ENCODE data around the gene GPR34.
"Not testable (repeated sequence)": the region's sequence is repeated elsewhere in the genome, so short reads cannot be mapped to it uniquely, and the experiment has no call there.

GPR34 gene

DNA sequence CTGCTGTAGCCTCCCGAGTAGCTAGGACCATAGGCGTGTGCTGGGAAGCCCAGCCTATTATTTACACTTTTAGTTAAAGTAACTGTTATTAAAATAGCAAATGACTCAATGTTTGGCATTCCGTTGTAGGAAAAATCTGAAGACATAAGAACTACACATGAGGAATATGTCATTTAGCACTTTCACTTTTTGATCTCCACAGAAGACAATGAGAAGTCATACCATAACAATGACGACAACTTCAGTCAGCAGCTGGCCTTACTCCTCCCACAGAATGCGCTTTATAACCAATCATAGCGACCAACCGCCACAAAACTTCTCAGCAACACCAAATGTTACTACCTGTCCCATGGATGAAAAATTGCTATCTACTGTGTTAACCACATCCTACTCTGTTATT is 6.7 kb downstream of the GPR34 start:
- no peak for DNase-seq (ENCODE audit: low spot score)

DNA sequence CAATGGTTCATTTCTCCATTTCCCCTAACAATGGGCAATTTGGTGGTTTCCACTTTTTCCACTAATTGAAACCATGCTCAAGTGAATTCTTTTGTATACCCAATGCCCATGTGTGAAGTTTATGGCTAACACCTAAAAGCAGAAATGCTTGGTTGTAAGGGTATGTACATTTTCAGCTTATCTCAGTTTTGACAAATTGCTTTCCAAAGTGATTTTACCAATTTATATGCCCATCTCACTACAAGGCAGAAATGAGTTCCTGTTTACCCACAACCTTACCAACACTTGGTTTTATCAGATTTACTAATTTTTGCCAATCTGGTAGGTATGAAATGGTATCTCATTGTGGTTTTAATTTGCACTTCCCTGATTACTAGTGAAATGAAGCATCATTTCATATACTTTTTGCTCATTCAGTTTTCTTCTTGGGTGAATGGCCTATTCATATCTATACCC is 14.8 kb downstream of the GPR34 start:
- DNase-seq (ENCODE audit: low spot score), result no peak

DNA sequence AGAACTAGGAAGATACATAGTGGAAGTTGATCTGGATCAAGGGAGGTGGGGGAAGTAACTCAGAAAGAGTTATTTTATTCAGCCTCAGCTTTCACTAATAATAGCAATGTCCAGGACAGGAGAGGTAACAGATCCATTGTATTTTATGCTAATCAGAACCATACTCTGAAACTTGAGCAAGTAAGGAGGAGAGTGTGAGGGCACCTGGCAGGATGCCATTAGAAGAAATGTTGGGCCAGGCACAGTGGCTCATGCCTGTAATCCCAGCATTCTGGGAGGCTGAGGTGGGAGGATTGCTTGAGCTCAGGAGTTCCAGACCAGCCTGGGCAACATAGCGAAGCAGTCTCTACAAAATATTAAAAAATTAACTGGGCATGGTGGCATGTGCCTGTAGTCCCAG is 16.3 kb downstream of the GPR34 start:
- DNase-seq (ENCODE audit: low spot score), result no peak

DNA sequence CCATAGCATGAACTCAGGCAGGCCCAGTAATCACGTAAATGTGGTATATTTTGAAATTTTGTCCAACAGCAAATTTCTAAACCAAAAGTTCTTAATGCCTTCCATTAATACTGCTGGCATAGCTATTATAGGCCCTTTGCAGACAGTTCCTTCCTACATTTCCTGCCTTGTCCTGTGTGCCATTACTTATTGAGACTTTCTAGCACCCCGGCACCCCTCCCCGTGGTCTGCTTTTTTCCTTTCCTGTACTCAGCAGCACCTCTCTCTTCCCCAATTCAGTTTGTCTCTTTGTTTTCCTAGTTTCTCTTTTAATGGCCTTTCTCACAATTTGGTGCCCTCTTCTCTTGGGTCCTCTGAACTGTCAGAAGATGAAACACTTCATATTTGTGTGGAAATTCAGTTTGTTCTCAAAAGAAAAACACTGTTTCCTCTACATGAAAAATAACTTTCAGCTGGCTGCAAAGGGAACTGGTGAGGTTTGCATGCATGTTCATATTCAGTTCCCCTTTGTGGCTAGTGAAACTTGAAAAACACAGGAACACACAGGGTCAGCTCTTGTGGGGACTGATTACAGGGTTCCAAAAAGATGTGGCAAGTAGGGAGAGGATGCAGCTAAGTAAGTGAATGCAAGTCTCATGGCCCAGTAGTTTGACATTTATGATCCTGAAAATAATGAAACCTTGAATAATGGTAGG is 17.1 kb downstream of the GPR34 start:
- DNase-seq (ENCODE audit: low spot score), result no peak

DNA sequence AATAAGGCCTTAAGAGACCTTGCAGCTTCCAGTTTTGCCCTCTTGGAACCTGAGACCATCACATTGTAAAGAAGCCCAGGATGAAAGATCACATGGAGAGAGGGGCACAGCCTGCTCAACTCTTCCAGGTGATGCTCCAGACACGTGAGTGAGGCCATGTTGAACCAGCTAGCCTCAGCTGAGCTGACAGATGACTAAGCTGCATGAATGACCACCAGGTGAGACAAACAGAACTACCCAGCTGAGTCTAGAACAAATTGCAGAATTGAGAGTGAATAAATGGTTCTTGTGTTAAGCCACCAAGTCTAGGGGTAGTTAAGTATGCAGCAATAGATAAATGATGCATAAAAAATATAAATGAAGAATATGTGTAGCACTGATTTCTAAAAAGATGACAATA is 18.4 kb downstream of the GPR34 start:
- no peak for DNase-seq (ENCODE audit: low spot score)

DNA sequence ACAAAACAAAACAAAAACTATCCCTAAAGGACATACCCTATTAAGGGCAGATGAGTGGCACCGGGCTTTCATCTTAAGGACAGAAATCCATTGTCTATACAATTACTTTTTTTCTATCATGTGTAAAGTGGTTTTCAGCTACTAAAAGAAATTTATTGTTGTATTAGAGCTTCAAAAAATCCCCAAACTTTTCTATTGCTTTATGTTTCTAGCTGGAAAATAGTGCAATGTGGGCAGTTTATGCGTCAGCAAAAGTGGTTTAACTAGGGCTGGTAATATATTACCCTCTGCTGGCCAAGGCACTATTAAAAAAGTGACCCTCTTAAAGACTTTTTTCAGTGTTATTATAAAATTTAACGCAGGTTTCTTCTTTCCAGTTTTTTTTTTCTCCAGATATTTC is 19.7 kb downstream of the GPR34 start:
- no peak for DNase-seq (ENCODE audit: low spot score)

DNA sequence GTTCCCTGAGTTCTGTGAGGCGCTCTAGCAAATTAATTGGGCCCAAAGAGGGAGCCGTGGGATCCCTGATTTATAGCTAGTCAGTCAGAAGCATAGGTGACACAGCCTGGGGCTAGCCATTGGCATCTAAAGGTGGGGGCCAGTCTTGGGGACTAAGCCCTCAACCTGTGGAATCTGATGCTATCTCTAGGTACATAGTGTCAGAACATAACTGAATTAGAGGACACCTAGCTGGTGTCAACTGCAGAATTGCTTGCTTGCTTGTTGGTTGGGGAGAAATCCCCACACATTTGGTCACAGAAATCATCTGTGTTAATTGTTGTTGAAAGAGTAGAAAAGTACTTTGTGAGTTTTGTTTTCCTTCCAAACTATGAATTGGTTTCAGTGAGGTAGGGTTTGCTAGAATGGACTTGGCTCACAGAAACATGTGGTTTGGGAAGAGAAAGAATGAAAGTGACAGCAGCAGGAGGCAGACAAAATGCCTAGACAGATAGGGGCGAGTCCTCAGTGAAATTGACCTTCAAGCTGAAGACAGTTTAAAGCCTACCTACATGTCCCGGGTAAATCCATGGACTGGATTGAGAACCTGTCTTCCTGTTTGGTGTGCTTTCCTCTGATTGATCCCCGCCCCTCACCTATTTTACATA is 22.4 kb downstream of the GPR34 start:
- DNase-seq (ENCODE audit: low spot score), result no peak

DNA sequence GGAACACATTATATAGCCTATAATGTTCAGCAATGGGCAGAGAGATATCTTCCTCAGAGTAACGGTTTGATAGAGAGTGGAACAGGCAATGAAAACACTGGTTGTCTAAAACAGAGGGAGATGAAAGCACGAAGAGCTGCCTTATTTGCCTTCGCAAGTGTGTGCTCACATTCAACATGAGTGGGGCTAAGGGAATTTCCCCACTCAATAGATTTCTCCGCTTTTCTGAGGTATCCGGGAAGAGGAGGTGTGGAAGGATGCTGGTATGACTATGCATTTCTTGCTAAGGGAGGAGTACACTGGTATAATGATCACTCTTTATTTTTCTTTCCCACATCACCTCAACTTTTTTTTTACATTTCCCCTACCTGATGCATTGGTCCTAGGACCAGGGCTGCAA is 27.4 kb downstream of the GPR34 start:
- no peak for DNase-seq (ENCODE audit: low spot score)

DNA sequence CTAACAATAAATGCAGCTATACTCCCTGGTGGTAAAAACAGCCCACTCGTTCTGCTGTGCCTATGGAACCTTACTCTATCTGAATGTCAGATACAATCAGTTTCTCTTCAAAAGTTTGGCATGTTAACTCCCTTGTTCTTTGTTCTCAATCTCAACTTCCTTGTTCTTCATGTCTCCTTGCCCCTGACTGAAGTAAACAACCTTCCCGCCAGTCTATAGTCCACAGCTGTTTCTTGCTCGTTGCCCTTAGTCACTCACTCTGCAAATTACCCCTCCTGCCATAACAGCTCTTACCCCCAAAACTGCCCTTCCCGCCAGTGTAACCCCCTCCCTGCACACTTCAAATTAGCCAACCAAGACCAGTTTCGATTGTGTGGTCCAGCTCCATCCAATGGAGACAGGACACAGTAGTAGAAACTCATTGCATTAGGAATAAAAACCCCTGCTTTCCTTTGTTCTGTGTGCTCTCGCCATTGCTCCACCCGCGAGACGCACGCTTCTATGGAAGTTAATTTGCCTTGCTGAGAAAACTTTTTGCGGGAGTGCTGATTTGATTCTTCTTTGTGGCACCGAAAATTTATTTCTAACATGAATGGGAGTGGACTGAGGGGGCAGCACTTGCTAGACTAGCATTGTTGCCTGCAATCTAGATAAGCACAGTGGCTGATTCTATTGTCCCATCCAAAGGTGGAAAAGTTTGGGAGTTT is 28.1 kb downstream of the GPR34 start:
- no peak for DNase-seq (ENCODE audit: low spot score)

DNA sequence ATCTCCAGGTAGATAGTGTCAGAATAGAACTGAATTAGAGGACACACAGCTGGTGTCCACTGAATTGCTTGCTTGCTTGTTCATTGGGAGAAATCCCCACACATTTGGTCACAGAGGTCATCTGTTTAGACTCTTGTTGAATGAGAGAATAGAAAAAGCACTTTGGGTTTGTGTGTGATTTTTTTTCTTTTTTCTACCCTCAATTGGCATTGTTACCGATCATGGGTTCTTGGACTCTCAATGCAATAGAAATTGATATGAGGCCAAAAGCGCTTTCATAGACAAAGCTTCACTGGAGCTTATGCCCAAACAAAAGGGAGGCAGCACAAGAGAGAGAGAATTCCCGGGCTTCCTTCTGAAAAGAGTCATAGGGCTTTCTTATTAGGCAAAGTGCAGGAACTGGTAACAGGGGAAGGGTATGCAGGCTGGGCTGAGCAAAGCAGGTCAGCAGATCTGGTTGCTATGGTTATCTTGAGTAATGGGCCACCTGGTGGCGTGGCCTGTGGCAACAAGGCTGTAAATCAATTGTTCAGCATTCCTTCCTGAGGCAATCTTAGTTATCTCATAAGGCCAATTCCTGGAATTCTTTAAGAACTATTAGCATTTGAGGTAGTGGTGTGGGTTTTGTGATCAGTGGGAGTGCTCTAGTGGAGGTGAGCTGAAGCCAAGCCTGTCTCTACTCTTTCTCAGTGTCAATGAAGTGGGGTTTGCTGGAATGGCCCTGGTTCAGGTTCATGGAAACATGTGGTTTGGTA is 29.9 kb downstream of the GPR34 start:
- peak; percentile 79 for DNase-seq (ENCODE audit: low spot score)

DNA sequence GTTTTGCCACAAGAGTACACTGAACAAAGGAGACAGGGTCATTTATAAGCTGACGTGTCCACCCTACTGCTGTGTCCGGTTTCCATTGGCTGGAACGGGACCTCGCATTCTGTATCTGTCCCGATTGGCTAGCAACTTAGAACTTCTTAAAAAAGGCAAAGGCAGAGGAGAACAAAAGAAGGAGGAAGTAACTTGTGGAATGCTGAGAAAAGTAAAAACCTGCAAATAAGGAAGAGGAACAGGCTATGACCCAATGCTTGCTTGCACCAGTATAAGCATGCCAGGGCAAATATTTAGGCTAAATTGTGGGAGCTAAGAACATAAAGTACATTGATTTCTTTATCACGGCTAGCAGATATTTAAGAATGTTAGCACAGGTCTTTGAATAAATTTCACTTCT is 30.8 kb downstream of the GPR34 start:
- not testable (repeated sequence) for DNase-seq (ENCODE audit: low spot score)

DNA sequence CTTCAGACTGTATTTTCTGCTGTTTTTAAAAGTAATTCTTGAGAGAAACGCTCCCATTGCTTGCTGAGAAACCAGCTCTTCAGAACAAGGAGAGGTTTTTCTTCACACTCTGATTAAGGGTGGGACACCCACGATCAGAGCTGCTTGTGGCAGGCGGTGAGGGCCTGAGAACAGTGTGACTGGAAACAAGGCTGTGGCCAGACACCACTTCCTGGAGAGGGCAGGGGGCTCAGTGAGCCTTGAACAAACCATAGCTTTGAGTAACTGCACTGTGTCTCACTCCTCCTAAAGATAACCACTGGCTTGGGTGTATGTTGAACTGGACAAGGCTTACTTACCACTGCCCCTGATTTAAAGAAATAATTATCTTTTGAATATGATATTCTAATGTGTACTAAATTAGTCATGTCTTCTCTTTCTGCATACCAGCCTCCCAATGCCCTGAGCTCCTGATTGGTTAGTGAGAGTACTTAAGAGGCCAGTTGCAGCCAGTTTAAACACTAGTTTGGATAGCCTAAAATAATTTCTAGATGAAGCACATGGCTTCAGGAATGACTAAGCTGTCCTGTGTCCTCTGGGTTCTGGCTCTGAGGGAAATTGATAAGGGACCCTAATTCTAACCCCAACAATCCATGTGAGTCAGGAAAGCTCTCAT is 31.5 kb downstream of the GPR34 start:
- no peak for DNase-seq (ENCODE audit: low spot score)

DNA sequence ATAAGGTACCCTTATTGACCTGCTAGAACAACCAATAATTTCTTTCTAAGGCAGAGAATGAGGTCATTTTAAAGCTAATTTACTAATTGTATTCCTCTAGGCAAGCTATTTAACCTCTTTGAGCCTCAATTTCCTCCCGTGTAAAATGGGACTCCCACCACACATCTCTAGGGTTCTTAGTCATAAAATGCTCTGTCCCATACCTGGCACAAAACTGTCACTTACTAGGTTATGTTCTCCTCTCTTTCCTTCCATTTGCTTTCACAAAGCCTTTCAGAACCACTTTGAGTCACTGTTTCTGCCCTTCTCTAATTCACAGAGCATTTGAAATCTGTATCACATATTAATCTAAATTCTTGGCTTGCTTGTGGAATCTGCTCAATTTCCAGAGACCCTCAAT is 32.8 kb downstream of the GPR34 start:
- no peak for DNase-seq (ENCODE audit: low spot score)

DNA sequence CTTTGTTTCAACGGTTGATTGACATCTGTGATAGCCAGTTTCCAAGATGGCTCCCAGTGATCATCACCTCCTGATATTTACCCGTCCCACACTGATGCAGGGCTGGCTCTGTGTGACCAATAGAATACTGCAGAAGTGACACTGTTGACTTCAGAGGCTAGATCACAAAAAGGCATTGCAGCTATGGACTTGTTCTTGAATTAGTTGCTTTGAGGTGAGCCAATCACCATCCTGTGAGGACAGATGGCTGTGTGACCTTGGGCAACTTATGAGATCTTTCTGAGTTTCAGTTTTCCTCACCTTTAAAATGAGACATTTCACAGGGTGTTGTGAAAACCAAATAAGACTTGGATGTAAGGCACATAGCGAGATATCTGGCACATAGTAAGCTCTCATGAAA is 33.4 kb downstream of the GPR34 start:
- DNase-seq (ENCODE audit: low spot score), result no peak

DNA sequence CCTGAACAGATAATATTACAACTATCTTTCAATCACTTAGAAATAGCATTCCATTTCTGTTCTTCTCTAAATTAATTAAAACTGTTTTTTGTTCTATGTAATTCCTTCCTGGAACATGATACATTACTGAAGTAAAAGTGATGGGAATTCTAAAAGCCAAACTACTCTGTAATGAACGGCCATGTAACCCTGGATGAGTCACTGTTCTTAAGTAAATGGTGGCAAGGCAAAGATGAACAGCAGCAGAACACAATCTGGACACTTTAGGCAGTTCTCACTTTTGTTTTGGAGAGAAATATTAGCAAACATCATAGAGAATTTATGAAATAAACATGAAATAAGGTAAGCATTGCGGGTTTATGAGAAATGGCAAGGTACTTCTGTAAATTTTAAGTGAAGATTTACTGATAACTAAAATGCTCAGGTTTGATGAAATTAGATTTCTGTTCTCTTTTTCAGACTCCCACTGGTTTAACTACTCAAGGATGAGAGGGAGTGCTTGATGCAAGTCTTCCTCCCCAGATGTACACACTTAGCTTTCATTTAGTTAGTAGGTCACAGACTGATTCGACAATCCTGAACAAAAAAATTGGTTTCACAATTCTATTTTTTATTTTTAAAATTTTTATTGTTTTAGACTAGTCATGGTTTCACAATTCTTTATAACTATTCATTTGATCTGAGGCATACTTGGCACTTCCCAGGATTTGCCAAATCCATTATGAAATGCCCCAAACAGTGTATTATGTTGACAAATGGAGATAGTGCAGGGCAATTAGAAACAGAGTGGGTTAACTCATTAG is 34.2 kb downstream of the GPR34 start:
- DNase-seq (ENCODE audit: low spot score), result no peak

DNA sequence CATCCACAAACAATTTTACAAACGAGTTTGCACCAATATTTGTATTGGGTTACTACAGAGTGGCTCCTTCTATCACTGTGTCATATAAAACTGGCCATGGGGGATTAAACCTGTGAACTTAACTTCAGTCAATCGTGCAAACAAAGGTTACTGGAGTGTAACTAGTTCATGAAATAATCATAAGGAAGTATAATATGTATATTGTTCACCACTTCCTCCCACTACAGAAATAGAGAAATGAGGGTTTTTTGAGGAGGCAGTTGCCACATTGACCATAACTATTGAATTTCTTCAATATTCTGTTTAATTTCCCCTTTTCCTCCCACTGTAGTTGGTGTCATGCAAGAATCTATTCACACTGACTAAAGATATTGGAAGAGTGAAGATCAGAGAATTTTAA is 35.1 kb downstream of the GPR34 start, which contains the start of gene GPR82:
TSS of gene GPR82 (plus strand) at position 356 of the 400 bp plus-strand sequence. CDS start 2,846 bp downstream, outside the sequence.
- DNase-seq (ENCODE audit: low spot score), result no peak

DNA sequence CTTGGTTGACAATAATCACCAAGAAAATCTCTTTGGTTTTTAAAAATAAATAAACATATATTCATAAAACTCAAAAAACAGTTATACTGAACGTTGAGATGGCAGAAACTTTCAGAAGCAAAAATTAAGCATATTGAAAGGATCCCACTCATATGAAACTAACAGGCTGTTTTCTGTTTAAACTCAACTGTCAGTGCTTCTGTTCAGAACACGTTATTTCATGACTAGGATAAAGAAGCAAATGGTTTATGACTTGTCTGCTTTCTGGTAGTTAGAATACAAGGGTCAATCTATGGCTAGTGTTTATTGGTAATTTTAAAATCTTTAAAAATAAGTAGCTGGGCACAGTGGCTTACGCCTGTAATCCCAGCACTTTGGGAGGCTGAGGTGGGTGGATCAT is 39.4 kb downstream of the GPR34 start:
- no peak for DNase-seq (ENCODE audit: low spot score)

DNA sequence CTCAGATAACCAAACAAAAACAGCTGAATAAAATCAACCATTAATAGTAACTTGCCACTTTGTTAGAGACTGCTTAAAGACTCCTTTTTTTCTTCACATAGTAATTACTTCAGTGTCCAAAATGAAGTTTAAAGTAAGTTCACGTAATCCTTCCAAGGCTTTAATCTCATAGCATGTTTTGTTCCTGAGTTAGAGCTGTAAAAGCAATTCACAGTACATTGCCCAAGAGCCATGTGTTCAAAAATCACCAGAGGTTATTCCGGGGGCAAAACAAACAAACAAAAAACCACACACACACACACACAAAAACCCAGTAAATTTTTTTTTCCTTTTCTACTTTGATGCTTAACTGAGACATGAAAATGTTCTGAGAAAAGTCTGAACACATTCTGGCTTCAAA is 41.3 kb downstream of the GPR34 start:
- DNase-seq (ENCODE audit: low spot score), result no peak

DNA sequence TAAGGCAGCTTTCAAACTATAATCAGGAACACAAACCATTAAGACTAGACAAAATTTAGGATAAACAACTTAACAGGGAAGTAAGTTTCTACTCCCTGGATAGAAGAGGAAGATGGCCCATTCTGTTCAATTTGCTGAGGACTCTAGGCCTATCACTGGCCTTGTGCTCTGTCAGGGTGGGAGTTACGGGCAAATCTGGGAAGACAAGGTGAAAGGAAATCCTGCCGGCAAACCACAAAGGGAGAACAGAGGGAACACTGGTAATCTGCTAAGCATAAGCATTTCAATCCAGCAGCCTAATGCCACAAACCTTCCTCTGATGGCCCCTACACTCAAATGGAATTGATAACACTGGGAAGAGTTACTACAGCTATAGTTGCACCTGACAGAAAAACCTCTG is 43.5 kb downstream of the GPR34 start:
- DNase-seq (ENCODE audit: low spot score), result no peak

DNA sequence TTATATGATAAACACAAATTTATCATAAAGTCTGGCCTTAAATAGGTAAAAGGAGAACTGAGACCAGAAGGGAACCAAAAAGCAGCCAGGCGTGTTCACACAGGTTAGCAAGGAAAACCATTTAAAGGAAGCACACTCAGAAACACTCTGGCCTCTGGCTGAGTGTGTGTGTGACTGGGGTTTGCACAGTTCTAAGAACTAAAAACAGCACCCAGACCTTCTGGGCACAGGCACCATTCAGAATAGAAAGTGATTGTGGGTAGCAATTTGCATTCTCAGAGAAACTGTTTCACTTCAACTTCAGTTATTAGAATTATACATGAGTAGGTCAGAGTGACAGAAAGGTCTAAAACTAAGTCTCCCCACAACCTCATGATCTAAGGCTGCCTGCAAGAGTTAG is 45.2 kb downstream of the GPR34 start:
- no peak for DNase-seq (ENCODE audit: low spot score)

DNA sequence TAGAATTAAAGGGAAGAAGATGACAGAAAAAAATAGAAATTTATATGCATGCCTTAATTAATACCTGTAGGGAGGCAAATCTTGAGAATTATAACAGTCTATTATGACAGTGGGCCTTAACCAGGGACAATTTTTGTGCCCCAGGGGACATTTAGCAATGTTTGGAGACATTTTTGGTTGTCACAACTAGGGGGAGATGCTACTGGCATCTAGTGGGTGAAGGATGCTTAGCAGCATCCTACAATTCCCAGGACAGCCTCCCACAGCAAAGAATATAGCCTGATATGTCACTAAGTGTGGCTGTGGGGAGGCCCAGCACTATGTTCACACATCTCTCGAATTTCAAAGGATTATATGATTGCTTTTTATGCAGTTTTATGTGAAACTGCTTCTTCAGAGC is 45.8 kb downstream of the GPR34 start:
- no peak for DNase-seq (ENCODE audit: low spot score)
